Effector CD8-positive, alpha-beta T cell (primary cell): ENCODE data around the gene WIZ.

ENCODE experiments used
- DNase-seq: peaks from one replicate; lab custom pipeline; 2025; lab: John Stamatoyannopoulos, UW

WIZ gene

GRCh38 chr19:15464394-15465385 is 14.9 kb upstream of the WIZ start, which contains the start of gene RASAL3:
Gene RASAL3, minus strand, starts transcription at chr19:15464544. Its CDS starts 186 bp downstream, at chr19:15464358.
- DNase-seq, result peak; percentile 18

- DNase-seq, result peak; percentile 49
Observed at GRCh38 chr19:15463861-15464371, 14.2 kb upstream of the WIZ start.

- DNase-seq, result no peak
Observed at GRCh38 chr19:15461694-15462093, 11.9 kb upstream of the WIZ start.

GRCh38 chr19:15457701-15458484 is 8.1 kb upstream of the WIZ start:
- no peak for DNase-seq

- DNase-seq, result no peak
Observed at GRCh38 chr19:15456871-15457700, 7.3 kb upstream of the WIZ start.

GRCh38 chr19:15456441-15456840 is 6.7 kb upstream of the WIZ start:
- no peak for DNase-seq

GRCh38 chr19:15455996-15456395 is 6.2 kb upstream of the WIZ start:
- no peak for DNase-seq

GRCh38 chr19:15453906-15454860 is 4.4 kb upstream of the WIZ start:
- DNase-seq, result no peak

GRCh38 chr19:15453091-15453578 is 3.4 kb upstream of the WIZ start:
- no peak for DNase-seq

GRCh38 chr19:15452111-15453047 is 2.6 kb upstream of the WIZ start:
- no peak for DNase-seq

GRCh38 chr19:15450528-15450890 is 753 bp upstream of the WIZ start:
- no peak for DNase-seq

GRCh38 chr19:15448778-15449619 is 757 bp downstream of the WIZ start:
- no peak for DNase-seq

GRCh38 chr19:15448044-15448777 is 1.5 kb downstream of the WIZ start:
- DNase-seq, result no peak

GRCh38 chr19:15447057-15447456 is 2.7 kb downstream of the WIZ start:
- no peak for DNase-seq

GRCh38 chr19:15445807-15446376 is 3.9 kb downstream of the WIZ start:
- DNase-seq, result no peak

GRCh38 chr19:15445227-15445605 is 4.5 kb downstream of the WIZ start:
- no peak for DNase-seq
